Measurements from ENCODE around the gene ABCA12. TPM values are rescaled to one million over a fixed set of nuclear protein-coding genes. Genes with fewer than 3 reads are reported as not detected.

ABCA12 gene
- total RNA-seq, 6 experiments from 2014 or later: 0.05 to 0.38 (median 0.08) TPM; not detected in 1

- DNase-seq: no peak
- TF ChIP-seq CTCF (IDR thresholded peaks at IDR 0.05): no peak
- Mint-ChIP-seq H3K4me1 (ENCODE audit: low read depth) (peaks cover 15% of the 10 kb centered on the region), H3K27me3 (ENCODE audit: insufficient read depth) (no peaks in the 10 kb centered on the region; the same call in 1 of the 2 replicates), H3K9me3 (no peaks in the 10 kb centered on the region), H3K36me3 (ENCODE audit: low read depth) (no peaks in the 10 kb centered on the region), H3K4me3 (peak overlapping the region; percentile 46; the same call in 1 of the 2 replicates), H3K27ac (no peak overlapping the region)
Measured at GRCh38 chr2:215019085-215019484, 119.3 kb downstream of the ABCA12 start.

GRCh38 chr2:215015421-215015820, 123.0 kb downstream of the ABCA12 start:
- no peaks in the 10 kb centered on the region for H3K4me1 Mint-ChIP-seq (ENCODE audit: low read depth)
- H3K9me3 Mint-ChIP-seq: no peaks in the 10 kb centered on the region
- TF ChIP-seq CTCF (IDR thresholded peaks at IDR 0.05): no peak
- H3K36me3 Mint-ChIP-seq (ENCODE audit: low read depth): no peaks in the 10 kb centered on the region
- DNase-seq: no peak
- no peak overlapping the region for H3K27ac Mint-ChIP-seq
- H3K4me3 Mint-ChIP-seq: no peak overlapping the region
- H3K27me3 Mint-ChIP-seq (ENCODE audit: insufficient read depth): peaks cover 1% of the 10 kb centered on the region

GRCh38 chr2:215010390-215010789, 128.0 kb downstream of the ABCA12 start:
- Mint-ChIP-seq H3K4me1 (ENCODE audit: low read depth) (no peaks in the 10 kb centered on the region), H3K9me3 (no peaks in the 10 kb centered on the region), H3K36me3 (ENCODE audit: low read depth) (no peaks in the 10 kb centered on the region), H3K27me3 (ENCODE audit: insufficient read depth) (peaks cover 5% of the 10 kb centered on the region), H3K27ac (no peak overlapping the region), H3K4me3 (no peak overlapping the region)
- no peak for DNase-seq
- TF ChIP-seq CTCF (IDR thresholded peaks at IDR 0.05): no peak

GRCh38 chr2:215003001-215003400, 135.4 kb downstream of the ABCA12 start:
- no peak overlapping the region for H3K27ac Mint-ChIP-seq
- H3K27me3 Mint-ChIP-seq (ENCODE audit: insufficient read depth): peaks cover 3% of the 10 kb centered on the region; the same call in 1 of the 2 replicates
- no peaks in the 10 kb centered on the region for H3K36me3 Mint-ChIP-seq (ENCODE audit: low read depth)
- DNase-seq: no peak
- no peak overlapping the region for H3K4me3 Mint-ChIP-seq
- TF ChIP-seq CTCF (IDR thresholded peaks at IDR 0.05): no peak
- H3K4me1 Mint-ChIP-seq (ENCODE audit: low read depth): peaks cover 6% of the 10 kb centered on the region; the same call in 1 of the 2 replicates
- H3K9me3 Mint-ChIP-seq: no peaks in the 10 kb centered on the region

- peak; percentile 34 for DNase-seq
- Mint-ChIP-seq H3K36me3 (ENCODE audit: low read depth) (no peaks in the 10 kb centered on the region), H3K4me1 (ENCODE audit: low read depth) (peaks cover 6% of the 10 kb centered on the region; the same call in 1 of the 2 replicates), H3K4me3 (no peak overlapping the region), H3K9me3 (no peaks in the 10 kb centered on the region), H3K27ac (no peak overlapping the region), H3K27me3 (ENCODE audit: insufficient read depth) (peaks cover 3% of the 10 kb centered on the region; the same call in 1 of the 2 replicates)
- peak; percentile 78 for TF ChIP-seq CTCF (IDR thresholded peaks at IDR 0.05)
Measured at GRCh38 chr2:215002500-215002899, 135.9 kb downstream of the ABCA12 start.

- DNase-seq: no peak
- TF ChIP-seq CTCF (IDR thresholded peaks at IDR 0.05): no peak
- Mint-ChIP-seq H3K4me3 (no peak overlapping the region), H3K4me1 (ENCODE audit: low read depth) (peaks cover 6% of the 10 kb centered on the region; the same call in 1 of the 2 replicates), H3K9me3 (no peaks in the 10 kb centered on the region), H3K27ac (no peak overlapping the region), H3K36me3 (ENCODE audit: low read depth) (no peaks in the 10 kb centered on the region), H3K27me3 (ENCODE audit: insufficient read depth) (peaks cover 3% of the 10 kb centered on the region; the same call in 1 of the 2 replicates)
Measured at GRCh38 chr2:215000721-215001120, 137.7 kb downstream of the ABCA12 start.

Measured in HFFc6 (cell line).